GM12878 (cell line): ENCODE measurements around the gene EPHA7. TPM values are rescaled to one million over a fixed set of nuclear protein-coding genes. Genes with fewer than 3 reads are reported as not detected.

Experiments
- ATAC-seq: fragments of 200-7000 bp; cut with Tn5 transposase; 3 replicates; pipeline ENCODE4 v1.9.1; 2020; ENCODE audit warnings: mild to moderate bottlenecking, moderate library complexity
- BruUV-seq: library from RNA; stranded (reverse); fragments of 400-500 nt; replicated peaks from 2 replicates; lab custom pipeline; 2021; lab: Mats Ljungman, UMichigan
- CTCF ChIA-PET: fragments of 300-600 bp; sonication (Branson Sonifier 250); formaldehyde crosslinking; extraction: SDS; loops from one replicate; lab custom pipeline; 2021; ENCODE audit warnings: inconsistent platforms; lab: Yijun Ruan, JAX
- POLR2A ChIA-PET: fragments of 350-600 bp; formaldehyde crosslinking; extraction: SDS; loops from one replicate; lab custom pipeline; 2021; ENCODE audit warnings: inconsistent platforms; lab: Charles Lee
- RAD21 ChIA-PET: fragments of 300-600 bp; sonication (Branson Sonifier 250); formaldehyde crosslinking; loops from one replicate; lab custom pipeline; 2023; ENCODE audit warnings: antibody characterized with exemption; ENCODE audit not compliant: unreplicated experiment; lab: Charles Lee
- SMC1A ChIA-PET: fragments of 300-600 bp; sonication (Branson Sonifier 250); formaldehyde crosslinking; loops from one replicate; lab custom pipeline; 2023; ENCODE audit not compliant: unreplicated experiment, uncharacterized antibody; lab: Charles Lee
- DNase-seq: peaks from one replicate; pipeline ENCODE4 v3.0.0-alpha.2; 2011; ENCODE audit warnings: low read depth, low spot score
- FAIRE-seq: peaks from 3 replicates; lab custom pipeline; 2011; peaks lifted over from hg19 to GRCh38; lab: Jason Lieb, UNC
- H2AFZ ChIP-seq: 2 replicates; pipeline ENCODE4 v1.6.0; 2011; ENCODE audit warnings: low read depth, low read length, control low read depth; ENCODE audit not compliant: control insufficient read depth
- H3K27ac ChIP-seq: 2 replicates; pipeline ENCODE4 v1.5.1; 2011; ENCODE audit warnings: control low read depth; ENCODE audit not compliant: control insufficient read depth, insufficient read depth
- H3K27me3 ChIP-seq, 2 experiments: replicated peaks in 1 of 2; 2 replicates each; pipeline versions ENCODE4 v1.6.0 to v1.6.1; 2011; ENCODE audit warnings: low read length in 1 of 2; ENCODE audit not compliant: control insufficient read depth in 2 of 2, insufficient read depth in 2 of 2
- H3K36me3 ChIP-seq, 2 experiments: 2 replicates each; pipeline ENCODE4 v1.5.1; 2011; ENCODE audit warnings: low read length in 1 of 2; ENCODE audit not compliant: control insufficient read depth in 2 of 2, insufficient read depth in 2 of 2
- H3K4me1 ChIP-seq: 2 replicates; pipeline ENCODE4 v1.6.1; 2011; ENCODE audit warnings: mild to moderate bottlenecking, low read length, moderate library complexity, mixed read lengths; ENCODE audit not compliant: control insufficient read depth, insufficient read depth
- H3K4me2 ChIP-seq: 2 replicates; pipeline ENCODE4 v1.6.0; 2011; ENCODE audit warnings: control low read depth; ENCODE audit not compliant: control insufficient read depth, insufficient read depth
- H3K4me3 ChIP-seq: fragments of 200-600 bp; sonication (generic); 2 replicates; pipeline ENCODE4 v1.5.1; 2016
- H3K79me2 ChIP-seq: 2 replicates; pipeline ENCODE4 v1.6.0; 2011; ENCODE audit warnings: low read length; ENCODE audit not compliant: control insufficient read depth, insufficient read depth
- H3K9ac ChIP-seq: 2 replicates; pipeline ENCODE4 v1.8.0; 2011; ENCODE audit warnings: low read length, control low read depth, mixed read lengths; ENCODE audit not compliant: control insufficient read depth, insufficient read depth
- H3K9me3 ChIP-seq: replicated peaks from 3 replicates; pipeline ENCODE4 v1.5.1; 2011; ENCODE audit warnings: mild to moderate bottlenecking, low read length; ENCODE audit not compliant: control insufficient read depth, insufficient read depth
- H4K20me1 ChIP-seq: 2 replicates; pipeline ENCODE4 v1.6.0; 2011; ENCODE audit not compliant: control insufficient read depth, insufficient read depth
- BACH1 ChIP-seq: fragments of 450-650 bp; IDR thresholded peaks from 2 replicates; pipeline ENCODE4 v1.6.1; 2017; ENCODE audit warnings: mild to moderate bottlenecking, borderline replicate concordance
- BHLHE40 ChIP-seq, 2 experiments: fragments of 450-650 bp in 1 of 2; IDR thresholded peaks; 2 replicates each; pipeline ENCODE4 v1.6.1; 2011 to 2017; ENCODE audit warnings: low read depth in 2 of 2, borderline replicate concordance in 1 of 2, improper control_type of control experiment in 1 of 2, low read length in 1 of 2, mild to moderate bottlenecking in 1 of 2
- CBFB ChIP-seq: IDR thresholded peaks from 2 replicates; pipeline ENCODE4 v1.6.1; 2016; ENCODE audit warnings: antibody characterized with exemption, low read depth
- CBX3 ChIP-seq: fragments of 200-600 bp; sonication (generic); IDR thresholded peaks from 2 replicates; pipeline ENCODE4 v1.6.1; 2016; ENCODE audit warnings: low read depth, borderline replicate concordance
- CBX5 ChIP-seq: sonication (generic); IDR thresholded peaks from 2 replicates; pipeline ENCODE4 v1.6.1; 2016; ENCODE audit warnings: low read depth, moderate library complexity, mild to moderate bottlenecking, inconsistent platforms
- SMC3 ChIP-seq: IDR thresholded peaks from 2 replicates; pipeline ENCODE4 v1.6.1; 2011; ENCODE audit warnings: low read length, improper control_type of control experiment, borderline replicate concordance
- TCF3 ChIP-seq: IDR thresholded peaks from 2 replicates; pipeline ENCODE4 v1.6.1; 2012; ENCODE audit warnings: low read depth, mild to moderate bottlenecking, low read length, borderline replicate concordance; ENCODE audit not compliant: insufficient read depth
- in situ Hi-C: fragments of 300-500 bp; cut with MboI; formaldehyde crosslinking; loops from 9 replicates; pipeline ENCODE4 v1.14.3; 2018; ENCODE audit warnings: mixed read lengths
- intact Hi-C: fragments of 100-400 bp; cut with micrococcal nuclease; formaldehyde crosslinking; loops from one replicate; pipeline ENCODE4 v1.14.2; 2022; ENCODE audit not compliant: unreplicated experiment
- polyA plus RNA-seq, 11 experiments: library from polyadenylated mRNA; depleted of rRNA in 4 of 11; unstranded in 6 of 11; stranded (reverse) in 5 of 11; fragments of >200 nt; fragmentation: Nextera tagmentation in 4 of 11; fragmentation: Illumina TruSeq in 1 of 11; extraction: Ambion mirVana in 4 of 11; extraction: Trizol in 1 of 11; gene quantifications; 1 replicate in 1 of 11; 2 replicates in 10 of 11; pipeline versions ENCODE4 v1.2.1 to v1.2.3, GENCODE V29; 2011 to 2016; ENCODE audit warnings: inconsistent platforms in 2 of 11, missing spikeins in 2 of 11, low read depth in 1 of 11
- total RNA-seq, 4 experiments: library from RNA; depleted of rRNA in 3 of 4; stranded (reverse); fragments of >200 nt in 3 of 4; fragmentation: Illumina TruSeq in 1 of 4; extraction: Trizol in 1 of 4; gene quantifications; 2 replicates each; pipeline versions ENCODE4 v1.2.1 to v1.2.3, GENCODE V29; 2013 to 2021
- TF ChIP-seq, protein P1 (sequence below): IDR thresholded peaks from 2 replicates; pipeline ENCODE4 v1.6.1; 2011; ENCODE audit warnings: borderline replicate concordance, low read depth, mild to moderate bottlenecking, moderate library complexity, mixed read lengths, low read length; ENCODE audit not compliant: insufficient read depth; ENCODE audit errors: extremely low read length

EPHA7 gene
- total and polyA plus RNA-seq, 10 of the 15 experiments (the other 5 are each of a cell fraction or from before 2014, with no cell fraction given): not detected

DNA sequence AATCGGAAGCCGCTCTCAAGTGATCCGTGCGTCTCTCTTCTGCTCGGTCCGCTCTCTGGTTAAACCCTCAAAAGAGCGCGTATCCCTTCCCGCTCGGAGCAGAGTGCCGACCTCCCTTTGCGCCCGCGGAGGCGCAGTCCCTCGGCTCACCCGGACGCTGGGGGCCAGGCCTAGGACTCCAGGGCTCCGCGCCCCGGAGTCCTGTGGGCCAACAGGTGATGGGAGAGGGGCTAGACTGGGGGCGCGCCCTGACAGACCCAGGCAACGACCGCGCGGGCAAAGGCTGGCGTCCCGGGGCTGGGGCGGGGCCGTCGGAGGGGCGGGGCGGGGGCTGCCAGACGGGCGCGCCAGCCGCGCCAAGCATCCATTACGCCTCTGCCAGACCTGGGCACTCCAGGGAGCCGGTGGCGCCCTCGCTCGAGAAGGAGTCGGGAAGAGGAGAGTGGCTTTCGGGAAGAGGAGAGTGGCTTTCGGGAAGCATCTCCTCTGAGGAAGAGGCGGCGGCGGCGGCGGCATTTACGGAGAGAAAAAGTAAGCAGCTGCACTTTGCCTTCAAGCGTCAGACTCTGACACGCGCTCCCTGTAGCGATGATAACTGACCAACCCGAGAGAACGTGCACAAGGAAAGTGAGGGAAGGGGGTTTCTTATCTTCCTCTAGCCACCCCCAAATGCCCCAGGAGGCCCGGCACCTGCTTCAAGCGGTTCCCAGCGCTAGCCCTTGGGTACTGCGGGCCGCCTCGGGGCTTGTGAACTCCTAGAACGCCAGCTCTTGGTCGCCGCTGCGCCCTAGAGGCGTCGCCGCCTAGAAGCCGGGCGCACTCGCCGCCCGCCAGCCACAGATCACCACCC, 2.6 kb downstream of the EPHA7 start (continued):
- TF ChIP-seq, protein P1, sequence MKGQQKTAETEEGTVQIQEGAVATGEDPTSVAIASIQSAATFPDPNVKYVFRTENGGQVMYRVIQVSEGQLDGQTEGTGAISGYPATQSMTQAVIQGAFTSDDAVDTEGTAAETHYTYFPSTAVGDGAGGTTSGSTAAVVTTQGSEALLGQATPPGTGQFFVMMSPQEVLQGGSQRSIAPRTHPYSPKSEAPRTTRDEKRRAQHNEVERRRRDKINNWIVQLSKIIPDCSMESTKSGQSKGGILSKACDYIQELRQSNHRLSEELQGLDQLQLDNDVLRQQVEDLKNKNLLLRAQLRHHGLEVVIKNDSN: no peak
- TF ChIP-seq CBX5: no peak
- TF ChIP-seq CBFB: no peak
- TF ChIP-seq TCF3: no peak
- TF ChIP-seq BACH1: no peak
- no peak for TF ChIP-seq SMC3

DNA sequence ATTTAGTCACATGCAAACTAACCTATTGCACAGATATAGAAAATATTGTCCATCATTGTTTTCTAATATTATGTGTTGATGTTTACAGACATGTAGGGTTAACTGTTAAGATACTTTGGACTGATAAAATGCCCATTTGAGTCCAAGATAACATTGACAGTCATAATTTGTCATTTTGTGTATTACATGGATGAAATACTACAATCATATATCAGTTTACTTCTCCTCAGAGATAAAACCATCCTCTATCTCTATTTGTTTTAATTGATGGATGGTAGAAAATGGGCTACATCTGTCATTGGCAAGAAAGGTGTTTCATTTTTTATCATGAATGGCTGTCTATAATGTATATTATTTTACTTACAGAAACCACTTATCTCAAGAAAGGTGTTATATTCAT, 6.2 kb downstream of the EPHA7 start:
- peaks cover 7 to 9% of the 10 kb centered on the region in 2 experiments; a peak in 2 of 4 replicates for H3K27me3 ChIP-seq
- in situ Hi-C loops: no loop called here
- no TSS peak for BruUV-seq
- no peaks in the 10 kb centered on the region for H3K9me3 ChIP-seq
- H3K4me2 ChIP-seq: no peak overlapping the region
- ChIA-PET POLR2A (no interaction called here), SMC1A (no interaction called here), CTCF (no interaction called here), RAD21 (no interaction called here)
- H3K9ac ChIP-seq: no peak overlapping the region
- H3K36me3 ChIP-seq: no peaks in the 10 kb centered on the region
- TF ChIP-seq CBX3: no peak
- TF ChIP-seq BHLHE40 (IDR thresholded peaks at IDR 0.05; ENCODE audit: borderline replicate concordance in 1 of 2, low read depth in 2 of 2, low read length in 1 of 2): no peak
- no peaks in the 10 kb centered on the region for H3K79me2 ChIP-seq
- DNase-seq: no peak
- intact Hi-C loops: no loop called here
- H3K4me3 ChIP-seq: no peak overlapping the region
- no peak overlapping the region for H2AFZ ChIP-seq
- FAIRE-seq: no peak
- H3K4me1 ChIP-seq: no peaks in the 10 kb centered on the region
- no peaks in the 10 kb centered on the region for H4K20me1 ChIP-seq
- no peak overlapping the region for H3K27ac ChIP-seq
- no peak for ATAC-seq
